ENCODE measurements around the gene NFKBIL1. TPM values are rescaled to one million over a fixed set of nuclear protein-coding genes. Genes with fewer than 3 reads are reported as not detected.

The NFKBIL1 gene
- total and polyA plus RNA-seq, 9 of the 15 experiments (the other 6 are each of a cell fraction or from before 2014, with no cell fraction given) = 0.49 to 33.1 (median 7.6) TPM

GRCh38 chr6:31535538-31536324 is 11.7 kb upstream of the NFKBIL1 start (continued):
- TF ChIP-seq CHD7 (IDR thresholded peaks at IDR 0.05; ENCODE audit: low read depth, low read length) = no peak
